ENCODE measurements around the gene ZNF337.
"Not testable (repeated sequence)": the region's sequence is repeated elsewhere in the genome, so short reads cannot be mapped to it uniquely, and the experiment has no call there.

The ZNF337 gene

GRCh38 chr20:25630615-25631014 is 66.0 kb downstream of the ZNF337 start:
- H3K27me3 ChIP-seq (ENCODE audit: control insufficient read depth, insufficient read depth, low read length); H3K4me3 ChIP-seq (ENCODE audit: low read length); DNase-seq (ENCODE audit: low read depth, low spot score); H3K27ac ChIP-seq (ENCODE audit: low read length); H3K4me1 ChIP-seq (ENCODE audit: control insufficient read depth, insufficient read depth, low read length); H3K9me3 ChIP-seq (ENCODE audit: control insufficient read depth, insufficient read depth, low read length); H3K36me3 ChIP-seq (ENCODE audit: control insufficient read depth, insufficient read depth, low read length): not testable (repeated sequence)
- WGBS (ENCODE audit: insufficient coverage, insufficient read length), result no CpG with 5 or more reads among the region's 2 CpGs

GRCh38 chr20:25629816-25630499 is 66.7 kb downstream of the ZNF337 start:
- DNase-seq (ENCODE audit: low read depth, low spot score), result no peak
- Histone ChIP-seq H3K4me1 (ENCODE audit: control insufficient read depth, insufficient read depth, low read length) (no peaks in the 10 kb centered on the region), H3K27ac (ENCODE audit: low read length) (no peak overlapping the region), H3K4me3 (ENCODE audit: low read length) (no peak overlapping the region), H3K36me3 (ENCODE audit: control insufficient read depth, insufficient read depth, low read length) (0 out of 2 replicates have a peak, but pooled peaks cover 2% of the 10 kb centered on the region), H3K9me3 (ENCODE audit: control insufficient read depth, insufficient read depth, low read length) (no peaks in the 10 kb centered on the region), H3K27me3 (ENCODE audit: control insufficient read depth, insufficient read depth, low read length) (no peaks in the 10 kb centered on the region)
- no CpG with 5 or more reads among the region's 8 CpGs for WGBS (ENCODE audit: insufficient coverage, insufficient read length)

- no CpG with 5 or more reads among the region's 9 CpGs for WGBS (ENCODE audit: insufficient coverage, insufficient read length)
- no peaks in the 10 kb centered on the region for H3K36me3 ChIP-seq (ENCODE audit: control insufficient read depth, insufficient read depth, low read length)
Observed at GRCh38 chr20:25626779-25627178, 69.9 kb downstream of the ZNF337 start.

DNA sequence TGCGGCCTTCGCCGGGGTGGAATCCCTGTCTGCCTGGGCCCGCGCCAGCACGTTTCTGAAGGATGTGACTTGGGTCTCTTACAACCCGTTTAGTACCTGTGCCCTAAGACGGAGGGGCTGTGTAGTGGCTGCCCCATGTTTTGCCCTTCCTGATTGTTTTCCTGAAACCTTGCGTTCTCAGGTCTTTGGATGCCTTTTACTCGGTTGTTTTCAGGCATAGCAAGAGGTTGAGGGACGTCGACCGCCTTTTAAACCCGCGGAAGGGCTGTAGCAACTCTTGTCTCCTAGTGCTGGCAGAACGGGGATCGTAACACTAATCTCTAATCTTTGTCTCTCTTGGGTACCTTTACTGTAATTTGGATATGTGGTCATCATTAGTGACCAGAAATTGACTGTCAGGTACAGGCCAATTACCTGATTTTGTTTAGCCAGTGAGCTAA is 72.1 kb downstream of the ZNF337 start:
- Histone ChIP-seq H3K27me3 (ENCODE audit: control insufficient read depth, insufficient read depth, low read length) (no peaks in the 10 kb centered on the region; the same call in 1 of the 2 replicates), H3K4me3 (ENCODE audit: low read length) (peak overlapping the region; percentile 47; the same call in 1 of the 2 replicates), H3K27ac (ENCODE audit: low read length) (no peak overlapping the region), H3K4me1 (ENCODE audit: control insufficient read depth, insufficient read depth, low read length) (peaks cover 5% of the 10 kb centered on the region; the same call in 1 of the 2 replicates), H3K9me3 (ENCODE audit: control insufficient read depth, insufficient read depth, low read length) (no peaks in the 10 kb centered on the region), H3K36me3 (ENCODE audit: control insufficient read depth, insufficient read depth, low read length) (no peaks in the 10 kb centered on the region)
- WGBS (ENCODE audit: insufficient coverage, insufficient read length), result no CpG with 5 or more reads among the region's 17 CpGs
- DNase-seq (ENCODE audit: low read depth, low spot score), result no peak

More at GRCh38 chr20:25626779-25627178, 69.9 kb downstream of the ZNF337 start:
- peaks cover 5% of the 10 kb centered on the region; the same call in 1 of the 2 replicates for H3K4me1 ChIP-seq (ENCODE audit: control insufficient read depth, insufficient read depth, low read length)
- H3K27ac ChIP-seq (ENCODE audit: low read length), result no peak overlapping the region
- no peak overlapping the region for H3K4me3 ChIP-seq (ENCODE audit: low read length)
- H3K27me3 ChIP-seq (ENCODE audit: control insufficient read depth, insufficient read depth, low read length), result no peaks in the 10 kb centered on the region; the same call in 1 of the 2 replicates
- no peaks in the 10 kb centered on the region for H3K9me3 ChIP-seq (ENCODE audit: control insufficient read depth, insufficient read depth, low read length)
- no peak for DNase-seq (ENCODE audit: low read depth, low spot score)
